Left ventricle myocardium inferior (tissue), 1 donor: Measurements from ENCODE around the gene CHST3. TPM values are rescaled to one million over a fixed set of nuclear protein-coding genes. Genes with fewer than 3 reads are reported as not detected.
"Not testable (repeated sequence)": the region's sequence is repeated elsewhere in the genome, so short reads cannot be mapped to it uniquely, and the experiment has no call there.

ENCODE experiments used
- DNase-seq: peaks from one replicate; pipeline ENCODE4 v3.0.0-alpha.2; 2020
- H3K27ac ChIP-seq: fragments of 200-600 bp; replicated peaks from 2 replicates; pipeline ENCODE4 v1.8.0; 2021
- H3K27me3 ChIP-seq: fragments of 200-600 bp; 2 replicates; pipeline ENCODE4 v1.8.0; 2021; ENCODE audit warnings: low read depth
- H3K36me3 ChIP-seq: fragments of 200-600 bp; 2 replicates; pipeline ENCODE4 v1.8.0; 2021
- H3K4me1 ChIP-seq: fragments of 200-600 bp; 2 replicates; pipeline ENCODE4 v1.8.0; 2021
- H3K4me3 ChIP-seq: fragments of 200-600 bp; 2 replicates; pipeline ENCODE4 v1.8.0; 2021; ENCODE audit warnings: mild to moderate bottlenecking, moderate library complexity
- H3K9me3 ChIP-seq: fragments of 200-600 bp; replicated peaks from 2 replicates; pipeline ENCODE4 v1.8.0; 2021
- CTCF ChIP-seq: fragments of 200-600 bp; IDR thresholded peaks from 2 replicates; pipeline ENCODE4 v1.8.0; 2021; ENCODE audit warnings: antibody characterized with exemption, mild to moderate bottlenecking, borderline replicate concordance
- intact Hi-C: fragments of 100-400 bp; cut with micrococcal nuclease; formaldehyde crosslinking; loops from one replicate; pipeline ENCODE4 v1.11.0; 2022
- long read RNA-seq: library from polyadenylated mRNA; unstranded; transcript quantifications from one replicate; pipeline ENCODE4 v2.0.0, GENCODE V29; 2021
- total RNA-seq: library from RNA; stranded (reverse); fragmentation: NEBNext Ultra II Directional; extraction: Animal tissue kit (Norgen Biotek cat#: 25700); gene quantifications from one replicate; pipeline ENCODE4 v1.2.1, GENCODE V29; 2021
- donor health status: DM: no; HTN: yes; CAD: no; lungs with severe emphysema.

The CHST3 gene
- 18.0 TPM for total RNA-seq
- long read RNA-seq, full-length matches to known transcripts: 2 of 30 reads
- long read RNA-seq, partial matches to known transcripts: 28 of 30 reads
- long read RNA-seq, other reads (novel, unspliced or antisense): 0 of 30 reads

GRCh38 chr10:71964098-71964742 is at the start of gene CHST3:
CHST3 (plus strand) TSS chr10:71964395; CDS start chr10:72005843, 41,448 bp downstream.
- Histone ChIP-seq H3K27me3 (no peaks in the 10 kb centered on the region), H3K4me1 (peaks cover 66% of the 10 kb centered on the region), H3K9me3 (no peaks in the 10 kb centered on the region), H3K27ac (peak within 1 kb of the TSS; percentile 100), H3K36me3 (peaks cover 4% of the 10 kb centered on the region), H3K4me3 (peak within 1 kb of the TSS; percentile 94)
- TF ChIP-seq CTCF: no peak
- intact Hi-C loops: no loop called here
- DNase-seq: peak; percentile 86

- no peak overlapping the region for H3K4me3 ChIP-seq
- peaks cover 18% of the 10 kb centered on the region for H3K4me1 ChIP-seq
- no peak for TF ChIP-seq CTCF
- intact Hi-C loops: no loop called here
- H3K27ac ChIP-seq: no peak overlapping the region
- no peaks in the 10 kb centered on the region for H3K27me3 ChIP-seq
- no peak for DNase-seq
- H3K9me3 ChIP-seq: peaks cover 11% of the 10 kb centered on the region
- no peaks in the 10 kb centered on the region for H3K36me3 ChIP-seq
Observed at GRCh38 chr10:71916827-71917226, 47.4 kb upstream of the CHST3 start.

GRCh38 chr10:71918992-71919391 is 45.2 kb upstream of the CHST3 start:
- intact Hi-C loops: no loop called here
- Histone ChIP-seq H3K4me1 (peaks cover 20% of the 10 kb centered on the region), H3K27ac (no peak overlapping the region), H3K9me3 (peaks cover 9% of the 10 kb centered on the region), H3K4me3 (no peak overlapping the region), H3K27me3 (no peaks in the 10 kb centered on the region), H3K36me3 (no peaks in the 10 kb centered on the region)
- no peak for TF ChIP-seq CTCF
- no peak for DNase-seq

GRCh38 chr10:71919956-71920539 is 44.1 kb upstream of the CHST3 start:
- H3K27ac ChIP-seq, H3K4me3 ChIP-seq, intact Hi-C loops, H3K36me3 ChIP-seq, DNase-seq, H3K27me3 ChIP-seq, H3K9me3 ChIP-seq: not testable (repeated sequence)
- H3K4me1 ChIP-seq: peaks cover 20% of the 10 kb centered on the region

GRCh38 chr10:71920540-71921323 is 43.5 kb upstream of the CHST3 start:
- Histone ChIP-seq H3K36me3 (no peaks in the 10 kb centered on the region), H3K4me1 (peaks cover 20% of the 10 kb centered on the region), H3K27me3 (no peaks in the 10 kb centered on the region), H3K9me3 (peaks cover 9% of the 10 kb centered on the region), H3K27ac (peak overlapping the region; percentile 2), H3K4me3 (no peak overlapping the region)
- no peak for TF ChIP-seq CTCF
- intact Hi-C loops: no loop called here
- no peak for DNase-seq
